Measurements from ENCODE around the gene NFS1.

NFS1 gene

GRCh38 chr20:35738410-35739179, 39.4 kb upstream of the NFS1 start:
- FAIRE-seq (no peak), DNase-seq (ENCODE audit: insufficient read length, low spot score) (no peak)
- TF ChIP-seq, protein P1, sequence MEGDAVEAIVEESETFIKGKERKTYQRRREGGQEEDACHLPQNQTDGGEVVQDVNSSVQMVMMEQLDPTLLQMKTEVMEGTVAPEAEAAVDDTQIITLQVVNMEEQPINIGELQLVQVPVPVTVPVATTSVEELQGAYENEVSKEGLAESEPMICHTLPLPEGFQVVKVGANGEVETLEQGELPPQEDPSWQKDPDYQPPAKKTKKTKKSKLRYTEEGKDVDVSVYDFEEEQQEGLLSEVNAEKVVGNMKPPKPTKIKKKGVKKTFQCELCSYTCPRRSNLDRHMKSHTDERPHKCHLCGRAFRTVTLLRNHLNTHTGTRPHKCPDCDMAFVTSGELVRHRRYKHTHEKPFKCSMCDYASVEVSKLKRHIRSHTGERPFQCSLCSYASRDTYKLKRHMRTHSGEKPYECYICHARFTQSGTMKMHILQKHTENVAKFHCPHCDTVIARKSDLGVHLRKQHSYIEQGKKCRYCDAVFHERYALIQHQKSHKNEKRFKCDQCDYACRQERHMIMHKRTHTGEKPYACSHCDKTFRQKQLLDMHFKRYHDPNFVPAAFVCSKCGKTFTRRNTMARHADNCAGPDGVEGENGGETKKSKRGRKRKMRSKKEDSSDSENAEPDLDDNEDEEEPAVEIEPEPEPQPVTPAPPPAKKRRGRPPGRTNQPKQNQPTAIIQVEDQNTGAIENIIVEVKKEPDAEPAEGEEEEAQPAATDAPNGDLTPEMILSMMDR (IDR thresholded peaks at IDR 0.05; ENCODE audit: insufficient read depth, missing control alignments), result no peak

DNA sequence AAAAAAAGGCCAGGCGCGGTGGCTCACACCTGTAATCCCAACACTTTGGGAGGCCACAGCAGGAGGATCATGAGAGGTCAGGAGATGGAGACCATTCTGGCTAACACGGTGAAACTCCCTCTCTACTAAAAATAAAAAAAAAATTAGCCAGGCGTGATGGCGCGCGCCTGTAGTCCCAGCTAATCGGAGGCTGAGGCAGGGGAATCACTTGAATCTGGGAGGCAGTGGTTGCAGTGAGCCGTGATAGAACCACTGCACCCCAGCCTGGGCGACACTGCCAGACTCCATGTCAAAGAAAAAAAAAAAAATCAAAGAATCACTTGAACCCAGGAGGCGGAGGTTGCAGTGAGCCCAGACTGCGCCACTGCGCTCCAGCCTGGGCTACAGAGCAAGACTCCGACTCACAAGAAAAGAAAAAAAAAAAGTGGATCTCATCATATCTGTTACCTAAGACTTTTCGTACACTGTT, 38.7 kb upstream of the NFS1 start:
- DNase-seq (ENCODE audit: insufficient read length, low spot score), result no peak
- TF ChIP-seq, protein P1 (IDR thresholded peaks at IDR 0.05; ENCODE audit: insufficient read depth, missing control alignments), result no peak
- no peak for FAIRE-seq

GRCh38 chr20:35735826-35736470, 36.8 kb upstream of the NFS1 start:
- FAIRE-seq (peak; percentile 77), DNase-seq (ENCODE audit: insufficient read length, low spot score) (peak; percentile 42)
- TF ChIP-seq, protein P1 (IDR thresholded peaks at IDR 0.05; ENCODE audit: insufficient read depth, missing control alignments), result no peak

GRCh38 chr20:35734777-35735649, 35.9 kb upstream of the NFS1 start:
- FAIRE-seq, result no peak
- TF ChIP-seq, protein P1 (IDR thresholded peaks at IDR 0.05; ENCODE audit: insufficient read depth, missing control alignments), result no peak
- DNase-seq (ENCODE audit: insufficient read length, low spot score), result no peak

- TF ChIP-seq, protein P1 (IDR thresholded peaks at IDR 0.05; ENCODE audit: insufficient read depth, missing control alignments), result no peak
- no peak for FAIRE-seq
- DNase-seq (ENCODE audit: insufficient read length, low spot score), result no peak
These were observed 35.2 kb upstream of the NFS1 start for GRCh38 chr20:35734374-35734773.

GRCh38 chr20:35732644-35732982, 33.5 kb upstream of the NFS1 start:
- TF ChIP-seq, protein P1 (IDR thresholded peaks at IDR 0.05; ENCODE audit: insufficient read depth, missing control alignments), result no peak
- no peak for DNase-seq (ENCODE audit: insufficient read length, low spot score)
- FAIRE-seq, result no peak

Measured in D721Med (cell line).